Measurements from ENCODE around the gene IL32.
A peak's percentile ranks its signal among the peaks of the same experiment; 100 is the strongest.

Gene IL32

DNA sequence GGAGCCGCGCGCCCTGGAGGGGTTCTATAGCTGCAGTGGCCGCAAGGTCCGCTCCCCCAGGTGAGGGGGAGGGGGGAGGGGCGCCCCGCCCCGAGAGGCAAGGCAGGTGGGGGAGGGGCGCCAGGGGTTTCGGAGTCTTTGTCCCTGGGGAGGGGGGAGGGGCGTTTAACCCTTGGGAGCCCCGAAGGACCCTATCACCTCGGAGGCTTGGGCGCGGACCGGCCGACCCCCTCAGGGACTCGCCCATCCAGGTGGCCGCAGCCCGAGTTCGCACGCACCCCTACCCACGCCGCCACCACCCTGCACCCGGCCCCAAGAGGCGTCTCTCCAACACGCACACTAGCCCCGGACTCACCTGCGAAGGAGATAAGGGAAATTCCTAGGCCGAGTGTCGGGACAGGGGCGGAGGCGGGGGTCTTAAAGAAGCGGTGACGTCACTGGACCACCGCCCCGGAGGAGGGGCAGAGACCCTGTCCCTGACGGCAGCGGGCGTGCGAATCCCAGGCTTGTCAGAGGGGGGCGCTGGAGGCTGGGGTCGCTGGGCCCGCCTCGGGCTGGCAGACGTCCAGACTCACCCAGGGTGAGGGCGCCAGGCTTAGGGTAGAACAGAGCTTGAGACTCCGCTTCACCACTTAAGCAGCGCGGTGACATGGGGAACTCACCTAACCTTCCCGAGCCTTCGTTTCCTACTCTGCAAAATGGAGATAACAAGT, 47.5 kb upstream of the IL32 start, which contains the start of gene CLDN6:
Gene CLDN6, minus strand, starts transcription at position 390 of the 713 bp plus-strand sequence. CDS start 2,162 bp downstream, outside the sequence.
- TF ChIP-seq EZH2 (IDR thresholded peaks at IDR 0.05; ENCODE audit: borderline replicate concordance, low read depth, low read length, severe bottlenecking) (no peak), CTCF (IDR thresholded peaks at IDR 0.05; ENCODE audit: borderline replicate concordance, extremely low read depth, low read length, poor library complexity, severe bottlenecking) (peak; percentile 28)
- no peaks in the 10 kb centered on the region for H3K27me3 ChIP-seq (ENCODE audit: insufficient read depth, low read length, poor library complexity)
- H3K27ac ChIP-seq (ENCODE audit: low read length): no peak within 1 kb of the TSS
- peak; percentile 22 for DNase-seq
- peaks cover 36% of the 10 kb centered on the region for H3K4me1 ChIP-seq (ENCODE audit: insufficient read depth, low read length)
- no peaks in the 10 kb centered on the region; the same call in 1 of the 2 replicates for H3K79me2 ChIP-seq (ENCODE audit: insufficient read depth, low read length)
- no peak within 1 kb of the TSS for H3K4me3 ChIP-seq (ENCODE audit: low read depth in 1 of 2, low read length in 2 of 2)
- H3K9me3 ChIP-seq (ENCODE audit: insufficient read depth, low read length, severe bottlenecking): no peaks in the 10 kb centered on the region
- H3K4me2 ChIP-seq (ENCODE audit: insufficient read depth, low read length): no peak within 1 kb of the TSS
- no peak within 1 kb of the TSS for H3K9ac ChIP-seq (ENCODE audit: low read depth, low read length)
- H2AFZ ChIP-seq (ENCODE audit: low read depth, low read length): no peak within 1 kb of the TSS
- peaks cover 7% of the 10 kb centered on the region; the same call in 1 of the 2 replicates for H4K20me1 ChIP-seq (ENCODE audit: insufficient read depth, low read length)
- ATAC-seq (ENCODE audit: insufficient read depth, low read depth): no peak
- H3K36me3 ChIP-seq (ENCODE audit: insufficient read depth, low read length): no peaks in the 10 kb centered on the region

DNA sequence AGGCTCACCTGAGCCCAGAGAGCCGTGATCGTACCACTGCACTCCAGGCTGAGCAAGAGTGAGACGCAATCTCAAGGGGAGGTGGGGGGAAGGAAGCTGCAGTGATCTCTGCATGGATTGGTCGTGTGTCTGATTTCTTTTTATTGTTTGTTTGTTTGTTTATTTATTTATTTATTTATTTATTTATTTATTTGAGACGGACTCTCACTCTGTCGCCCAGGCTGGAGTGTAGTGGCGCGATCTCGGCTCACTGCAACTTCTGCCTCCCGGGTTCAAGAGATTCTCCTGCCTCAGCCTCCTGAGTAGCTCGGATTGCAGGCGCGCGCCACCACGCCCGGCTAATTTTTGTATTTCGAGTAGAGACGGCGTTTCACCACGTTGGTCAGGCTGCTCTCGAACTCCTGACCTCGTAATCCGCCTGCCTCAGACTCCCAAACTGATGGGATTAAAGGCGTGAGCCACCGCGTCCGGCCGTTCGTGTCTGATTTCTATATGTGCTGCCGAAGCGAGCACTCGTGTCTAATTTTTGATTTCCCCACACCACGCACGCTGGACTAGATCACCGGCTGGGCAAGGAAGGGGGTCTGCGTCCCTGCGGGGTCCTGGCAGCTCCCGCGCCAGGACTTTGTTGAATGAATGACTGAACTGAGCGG, 45.7 kb upstream of the IL32 start:
- Histone ChIP-seq H3K36me3 (ENCODE audit: insufficient read depth, low read length) (no peaks in the 10 kb centered on the region), H3K27ac (ENCODE audit: low read length) (0 out of 2 replicates have a peak overlapping the region, but pooled peaks have one; percentile 21), H3K27me3 (ENCODE audit: insufficient read depth, low read length, poor library complexity) (no peaks in the 10 kb centered on the region), H3K4me2 (ENCODE audit: insufficient read depth, low read length) (peak overlapping the region; percentile 83), H3K4me3 (ENCODE audit: low read depth in 1 of 2, low read length in 2 of 2) (peak overlapping the region; percentile 6 to 61; a peak in 2 of 4 replicates), H4K20me1 (ENCODE audit: insufficient read depth, low read length) (peaks cover 7% of the 10 kb centered on the region), H3K79me2 (ENCODE audit: insufficient read depth, low read length) (peaks cover 4% of the 10 kb centered on the region), H3K9me3 (ENCODE audit: insufficient read depth, low read length, severe bottlenecking) (no peaks in the 10 kb centered on the region), H3K4me1 (ENCODE audit: insufficient read depth, low read length) (peaks cover 49% of the 10 kb centered on the region), H2AFZ (ENCODE audit: low read depth, low read length) (peak overlapping the region; percentile 75), H3K9ac (ENCODE audit: low read depth, low read length) (peak overlapping the region; percentile 64)
- ATAC-seq (ENCODE audit: insufficient read depth, low read depth) (no peak), DNase-seq (no peak)
- TF ChIP-seq EZH2 (IDR thresholded peaks at IDR 0.05; ENCODE audit: borderline replicate concordance, low read depth, low read length, severe bottlenecking) (no peak), CTCF (IDR thresholded peaks at IDR 0.05; ENCODE audit: borderline replicate concordance, extremely low read depth, low read length, poor library complexity, severe bottlenecking) (no peak)

DNA sequence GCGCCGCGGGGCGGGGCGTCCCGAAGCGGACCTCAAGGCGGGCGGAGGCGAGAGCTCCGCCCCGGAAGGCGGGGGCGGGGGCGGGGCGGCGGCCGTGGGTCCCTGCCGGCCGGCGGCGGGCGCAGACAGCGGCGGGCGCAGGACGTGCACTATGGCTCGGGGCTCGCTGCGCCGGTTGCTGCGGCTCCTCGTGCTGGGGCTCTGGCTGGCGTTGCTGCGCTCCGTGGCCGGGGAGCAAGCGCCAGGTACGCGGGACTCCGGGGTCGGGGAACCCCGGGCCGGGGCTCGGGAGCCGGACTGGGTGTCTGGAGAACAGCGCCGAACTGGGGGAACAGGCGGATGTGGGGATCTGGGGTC, 45.2 kb upstream of the IL32 start, which contains the start of gene TNFRSF12A:
Gene TNFRSF12A, plus strand, starts transcription at position 122 of the 357 bp plus-strand sequence. Its CDS starts 30 bp downstream, at position 152.
- Histone ChIP-seq H3K27ac (ENCODE audit: low read length) (peak within 1 kb of the TSS; percentile 50), H2AFZ (ENCODE audit: low read depth, low read length) (peak within 1 kb of the TSS; percentile 75), H3K4me2 (ENCODE audit: insufficient read depth, low read length) (peak within 1 kb of the TSS; percentile 83), H3K79me2 (ENCODE audit: insufficient read depth, low read length) (peaks cover 9% of the 10 kb centered on the region), H3K27me3 (ENCODE audit: insufficient read depth, low read length, poor library complexity) (no peaks in the 10 kb centered on the region), H3K4me3 (ENCODE audit: low read depth in 1 of 2, low read length in 2 of 2) (peak within 1 kb of the TSS; percentile 46 to 61), H3K36me3 (ENCODE audit: insufficient read depth, low read length) (peaks cover under 1% of the 10 kb centered on the region), H3K9ac (ENCODE audit: low read depth, low read length) (peak within 1 kb of the TSS; percentile 64), H3K9me3 (ENCODE audit: insufficient read depth, low read length, severe bottlenecking) (no peaks in the 10 kb centered on the region), H4K20me1 (ENCODE audit: insufficient read depth, low read length) (peaks cover 9% of the 10 kb centered on the region), H3K4me1 (ENCODE audit: insufficient read depth, low read length) (peaks cover 54% of the 10 kb centered on the region)
- peak; percentile 38 for ATAC-seq (ENCODE audit: insufficient read depth, low read depth)
- no peak for TF ChIP-seq EZH2 (IDR thresholded peaks at IDR 0.05; ENCODE audit: borderline replicate concordance, low read depth, low read length, severe bottlenecking)
- TF ChIP-seq CTCF (IDR thresholded peaks at IDR 0.05; ENCODE audit: borderline replicate concordance, extremely low read depth, low read length, poor library complexity, severe bottlenecking): no peak
- DNase-seq: peak; percentile 75
